AG04450 (cell line): ENCODE data around the gene TSPAN13. TPM values are rescaled to one million over a fixed set of nuclear protein-coding genes. Genes with fewer than 3 reads are reported as not detected.

Source experiments
- CTCF ChIA-PET: fragments of 300-600, 350-600 bp; formaldehyde crosslinking; extraction: SDS; loops from one replicate; lab custom pipeline; 2022; ENCODE audit warnings: antibody characterized with exemption, inconsistent platforms; lab: Charles Lee
- POLR2A ChIA-PET: fragments of 350-600 bp; formaldehyde crosslinking; extraction: SDS; loops from one replicate; lab custom pipeline; 2021; ENCODE audit warnings: antibody characterized with exemption, inconsistent platforms; lab: Yijun Ruan, JAX
- DNase-seq: peaks from one replicate; pipeline ENCODE4 v3.0.0-alpha.2; 2011; ENCODE audit warnings: low read depth, low spot score
- H3K27ac ChIP-seq: one replicate; pipeline ENCODE4 v1.5.1; 2012; ENCODE audit warnings: low read depth, low read length, control low read depth
- H3K27me3 ChIP-seq: one replicate; pipeline ENCODE4 v1.6.0; 2012; ENCODE audit warnings: low read length; ENCODE audit not compliant: control insufficient read depth, insufficient read depth
- H3K4me3 ChIP-seq: 2 replicates; pipeline ENCODE4 v1.5.1; 2011; ENCODE audit warnings: mild to moderate bottlenecking, low read depth, low read length, control low read depth
- H3K9me3 ChIP-seq: 2 replicates; pipeline ENCODE4 v1.5.1; 2012; ENCODE audit warnings: low read length; ENCODE audit not compliant: control insufficient read depth, insufficient read depth
- polyA plus RNA-seq: library from polyadenylated mRNA; depleted of rRNA; stranded (reverse); fragments of >200 nt; gene quantifications from 2 replicates; pipeline ENCODE4 v1.2.3, GENCODE V29; 2011
- TF ChIP-seq, protein P1 (sequence below): IDR thresholded peaks from 2 replicates; pipeline ENCODE4 v1.5.1; 2011; ENCODE audit warnings: low read depth, low read length, control low read depth, inconsistent platforms

TSPAN13 gene
- polyA plus RNA-seq, 1 experiment = 10.1 TPM

DNA sequence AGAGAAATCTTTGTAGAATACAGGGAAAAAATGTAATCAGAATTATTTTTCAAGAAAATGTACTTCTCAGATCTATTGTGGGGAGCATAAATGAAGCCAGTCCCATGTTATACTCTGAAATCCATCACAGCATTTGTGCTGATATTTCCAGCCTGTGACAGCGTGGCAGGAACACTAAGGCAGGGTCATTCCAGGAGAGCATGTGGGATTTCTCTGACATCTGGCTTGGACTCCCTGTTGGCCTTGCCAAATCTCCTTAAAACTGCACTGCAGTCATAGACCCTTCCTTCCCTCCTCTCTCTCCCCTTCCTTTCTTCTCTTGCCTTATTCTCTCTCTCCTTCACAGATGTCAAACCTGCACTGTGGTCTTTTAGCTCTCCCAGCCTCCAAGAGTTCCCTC is 6.5 kb upstream of the TSPAN13 start:
- CTCF ChIA-PET = no interaction called here
- Histone ChIP-seq H3K4me3 (no peak overlapping the region), H3K27me3 (no peaks in the 10 kb centered on the region), H3K27ac (no peak overlapping the region), H3K9me3 (no peaks in the 10 kb centered on the region; the same call in 1 of the 2 replicates)
- TF ChIP-seq, protein P1, sequence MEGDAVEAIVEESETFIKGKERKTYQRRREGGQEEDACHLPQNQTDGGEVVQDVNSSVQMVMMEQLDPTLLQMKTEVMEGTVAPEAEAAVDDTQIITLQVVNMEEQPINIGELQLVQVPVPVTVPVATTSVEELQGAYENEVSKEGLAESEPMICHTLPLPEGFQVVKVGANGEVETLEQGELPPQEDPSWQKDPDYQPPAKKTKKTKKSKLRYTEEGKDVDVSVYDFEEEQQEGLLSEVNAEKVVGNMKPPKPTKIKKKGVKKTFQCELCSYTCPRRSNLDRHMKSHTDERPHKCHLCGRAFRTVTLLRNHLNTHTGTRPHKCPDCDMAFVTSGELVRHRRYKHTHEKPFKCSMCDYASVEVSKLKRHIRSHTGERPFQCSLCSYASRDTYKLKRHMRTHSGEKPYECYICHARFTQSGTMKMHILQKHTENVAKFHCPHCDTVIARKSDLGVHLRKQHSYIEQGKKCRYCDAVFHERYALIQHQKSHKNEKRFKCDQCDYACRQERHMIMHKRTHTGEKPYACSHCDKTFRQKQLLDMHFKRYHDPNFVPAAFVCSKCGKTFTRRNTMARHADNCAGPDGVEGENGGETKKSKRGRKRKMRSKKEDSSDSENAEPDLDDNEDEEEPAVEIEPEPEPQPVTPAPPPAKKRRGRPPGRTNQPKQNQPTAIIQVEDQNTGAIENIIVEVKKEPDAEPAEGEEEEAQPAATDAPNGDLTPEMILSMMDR = no peak
- DNase-seq = no peak
- POLR2A ChIA-PET = no interaction called here

DNA sequence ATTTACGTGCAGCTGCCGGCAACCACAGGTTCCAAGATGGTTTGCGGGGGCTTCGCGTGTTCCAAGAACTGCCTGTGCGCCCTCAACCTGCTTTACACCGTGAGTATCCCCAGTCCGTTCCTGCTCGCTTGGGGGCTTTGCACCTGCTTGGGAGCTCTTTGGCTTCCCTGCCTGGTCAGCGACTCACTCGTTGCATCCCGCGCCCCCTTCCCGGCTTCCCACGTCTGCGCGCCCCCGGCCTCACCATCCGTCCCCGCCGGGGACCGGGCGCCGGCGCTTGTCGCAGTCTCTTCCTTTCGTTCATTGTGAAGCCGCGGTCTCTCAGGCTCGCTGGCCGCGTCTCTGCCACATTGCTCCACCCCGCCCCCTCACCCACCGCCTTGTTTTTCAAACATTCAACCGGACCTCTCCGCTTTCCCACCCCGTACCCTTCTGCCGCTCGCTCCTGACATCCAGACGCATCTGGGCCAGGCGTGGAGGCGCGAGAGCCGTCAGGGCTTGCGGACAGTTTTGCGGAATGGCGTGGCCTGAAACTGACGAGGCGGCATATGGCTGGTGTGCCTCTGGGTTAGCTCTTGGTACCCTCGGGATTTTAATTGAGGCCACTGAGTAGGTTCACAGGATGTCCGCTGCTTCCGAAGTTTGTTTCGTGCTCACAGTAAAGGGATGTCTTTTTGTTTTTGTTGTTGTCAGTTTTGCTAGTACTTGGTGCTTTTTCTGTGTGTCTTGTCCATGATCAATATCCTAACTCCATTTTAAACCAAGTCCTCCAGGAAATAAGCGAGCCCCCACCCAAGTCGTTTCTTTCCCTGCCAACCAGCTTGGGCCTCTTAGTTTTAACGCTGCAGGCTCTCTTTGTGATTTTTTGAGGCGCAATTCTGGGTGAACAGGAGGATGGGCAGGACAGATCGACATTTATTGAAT is 639 bp downstream of the TSPAN13 start:
- Histone ChIP-seq H3K4me3 (peak overlapping the region; percentile 67), H3K9me3 (no peaks in the 10 kb centered on the region; the same call in 1 of the 2 replicates), H3K27me3 (no peaks in the 10 kb centered on the region), H3K27ac (no peak overlapping the region)
- ChIA-PET CTCF (interaction anchor here (1.4 kb wide), 1 partner anchor 14 kb away, joined by 5 read pairs; no protein-coding TSS in a partner anchor), POLR2A (no interaction called here)
- TF ChIP-seq, protein P1 = no peak
- DNase-seq = no peak

DNA sequence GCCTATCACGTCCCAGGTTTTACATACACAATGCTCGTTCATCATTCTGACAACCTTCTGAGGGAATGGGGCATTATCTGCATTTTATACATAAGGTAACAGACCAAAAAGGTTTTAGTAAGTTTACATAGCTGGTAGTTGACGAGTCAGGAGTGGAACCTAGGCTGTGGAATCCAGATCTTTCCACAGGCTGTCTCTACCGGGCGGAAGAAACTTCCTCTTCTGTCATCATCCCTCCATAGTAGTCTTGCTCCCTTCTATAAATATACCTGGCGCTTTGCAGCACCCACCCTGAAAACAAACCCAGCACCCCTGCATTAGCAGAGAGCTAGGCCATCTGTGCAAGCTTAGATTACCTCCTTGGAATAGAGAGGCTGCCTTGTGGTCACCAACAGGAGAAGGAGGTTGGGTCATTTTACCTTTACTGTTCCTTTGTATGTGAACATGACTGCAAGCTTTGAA is 1.3 kb downstream of the TSPAN13 start:
- DNase-seq = no peak
- Histone ChIP-seq H3K9me3 (no peaks in the 10 kb centered on the region; the same call in 1 of the 2 replicates), H3K27me3 (no peaks in the 10 kb centered on the region), H3K4me3 (peak overlapping the region; percentile 67), H3K27ac (no peak overlapping the region)
- TF ChIP-seq, protein P1 = no peak
- CTCF ChIA-PET = interaction anchor here (1.4 kb wide), 1 partner anchor 15 kb away, joined by 5 read pairs; no protein-coding TSS in a partner anchor
- POLR2A ChIA-PET = no interaction called here

DNA sequence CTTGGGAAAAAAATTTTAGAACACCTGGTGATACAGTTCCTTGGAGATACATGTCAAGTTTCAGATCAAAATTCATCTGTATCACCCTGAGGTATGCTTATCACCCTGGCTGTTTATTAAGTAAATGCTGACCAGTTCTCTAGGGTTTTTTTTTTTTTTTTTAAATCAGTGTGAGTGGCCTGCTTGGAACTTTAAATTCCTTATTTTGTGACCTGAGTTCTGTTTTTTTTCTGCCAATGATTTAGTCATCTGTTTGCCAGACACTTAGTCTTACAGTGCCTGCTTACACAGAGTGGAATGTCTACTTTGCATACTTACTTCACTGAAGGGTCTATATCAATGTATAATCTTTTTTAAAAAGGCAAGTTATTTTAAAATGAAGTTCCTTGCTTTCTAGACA is 1.8 kb downstream of the TSPAN13 start:
- ChIA-PET CTCF (no interaction called here), POLR2A (no interaction called here)
- TF ChIP-seq, protein P1 = no peak
- DNase-seq = no peak
- H3K9me3 ChIP-seq = no peaks in the 10 kb centered on the region; the same call in 1 of the 2 replicates
- no peaks in the 10 kb centered on the region for H3K27me3 ChIP-seq
- H3K4me3 ChIP-seq = no peak overlapping the region
- no peak overlapping the region for H3K27ac ChIP-seq

DNA sequence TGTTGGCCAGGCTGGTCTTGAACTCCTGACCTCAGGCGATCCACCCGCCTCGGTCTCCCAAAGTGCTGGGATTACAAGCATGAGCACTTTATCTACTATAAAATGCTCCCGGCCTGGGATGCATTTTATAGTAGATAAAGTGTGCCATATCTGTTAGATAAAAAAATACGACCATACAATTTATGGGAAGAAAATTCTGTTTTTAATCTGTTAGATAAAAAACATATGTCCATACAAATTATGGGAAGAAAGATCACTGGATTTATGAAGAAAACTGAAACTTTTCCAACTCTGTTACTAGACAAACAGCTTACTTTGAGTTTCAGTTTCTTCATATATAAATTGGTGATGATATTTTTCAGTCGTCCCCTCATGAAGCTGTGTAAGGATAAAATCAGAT is 4.5 kb downstream of the TSPAN13 start:
- ChIA-PET CTCF (no interaction called here), POLR2A (no interaction called here)
- Histone ChIP-seq H3K27me3 (no peaks in the 10 kb centered on the region), H3K4me3 (no peak overlapping the region), H3K9me3 (no peaks in the 10 kb centered on the region; the same call in 1 of the 2 replicates), H3K27ac (no peak overlapping the region)
- DNase-seq = no peak
- TF ChIP-seq, protein P1 = no peak
